ENCODE results near the gene LRRC17.
A peak's percentile ranks its signal among the peaks of the same experiment; 100 is the strongest.

The LRRC17 gene

DNA sequence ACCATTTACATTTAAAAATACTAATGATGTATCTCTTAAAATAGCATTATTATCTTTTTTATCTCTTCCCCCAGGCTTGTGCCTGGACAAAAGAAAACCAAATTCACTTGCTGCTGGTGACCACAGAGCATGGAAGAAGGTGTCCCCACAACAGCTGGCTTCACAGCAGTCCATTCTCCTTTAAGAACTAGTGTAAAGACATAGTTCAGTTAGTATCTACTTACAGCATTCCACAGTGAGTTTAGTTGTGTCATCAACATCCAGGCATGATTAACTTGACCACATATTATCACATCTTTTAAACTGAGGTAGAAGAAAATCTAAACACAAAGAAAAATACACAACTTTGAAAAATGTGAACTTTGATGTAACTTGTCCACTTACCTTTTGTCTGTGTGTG is 55.0 kb downstream of the LRRC17 start:
- H3K4me2 ChIP-seq (ENCODE audit: low read length) = no peak overlapping the region
- no peaks in the 10 kb centered on the region for H3K36me3 ChIP-seq (ENCODE audit: control insufficient read depth, low read length)
- no peaks in the 10 kb centered on the region for H3F3A ChIP-seq (ENCODE audit: control insufficient read depth, insufficient read depth)
- H3K9me3 ChIP-seq (ENCODE audit: control insufficient read depth, insufficient read depth, low read length) = no peaks in the 10 kb centered on the region
- no peak overlapping the region for H3K4me3 ChIP-seq (ENCODE audit: low read length)
- H3K27me3 ChIP-seq (ENCODE audit: control insufficient read depth, low read length) = no peaks in the 10 kb centered on the region
- no peaks in the 10 kb centered on the region for H4K20me1 ChIP-seq (ENCODE audit: control insufficient read depth, insufficient read depth, low read depth, low read length)
- H3K4me1 ChIP-seq (ENCODE audit: control insufficient read depth, low read length) = no peaks in the 10 kb centered on the region
- no peak for TF ChIP-seq EZH2phosphoT487 (IDR thresholded peaks at IDR 0.05; ENCODE audit: borderline replicate concordance, low read length)
- TF ChIP-seq, protein P1, sequence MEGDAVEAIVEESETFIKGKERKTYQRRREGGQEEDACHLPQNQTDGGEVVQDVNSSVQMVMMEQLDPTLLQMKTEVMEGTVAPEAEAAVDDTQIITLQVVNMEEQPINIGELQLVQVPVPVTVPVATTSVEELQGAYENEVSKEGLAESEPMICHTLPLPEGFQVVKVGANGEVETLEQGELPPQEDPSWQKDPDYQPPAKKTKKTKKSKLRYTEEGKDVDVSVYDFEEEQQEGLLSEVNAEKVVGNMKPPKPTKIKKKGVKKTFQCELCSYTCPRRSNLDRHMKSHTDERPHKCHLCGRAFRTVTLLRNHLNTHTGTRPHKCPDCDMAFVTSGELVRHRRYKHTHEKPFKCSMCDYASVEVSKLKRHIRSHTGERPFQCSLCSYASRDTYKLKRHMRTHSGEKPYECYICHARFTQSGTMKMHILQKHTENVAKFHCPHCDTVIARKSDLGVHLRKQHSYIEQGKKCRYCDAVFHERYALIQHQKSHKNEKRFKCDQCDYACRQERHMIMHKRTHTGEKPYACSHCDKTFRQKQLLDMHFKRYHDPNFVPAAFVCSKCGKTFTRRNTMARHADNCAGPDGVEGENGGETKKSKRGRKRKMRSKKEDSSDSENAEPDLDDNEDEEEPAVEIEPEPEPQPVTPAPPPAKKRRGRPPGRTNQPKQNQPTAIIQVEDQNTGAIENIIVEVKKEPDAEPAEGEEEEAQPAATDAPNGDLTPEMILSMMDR (IDR thresholded peaks at IDR 0.05; ENCODE audit: low read depth, low read length, poor library complexity, severe bottlenecking) = no peak
- H3K9me2 ChIP-seq (replicated peaks; ENCODE audit: control insufficient read depth, low read length) = no peaks in the 10 kb centered on the region
- H3K27ac ChIP-seq (ENCODE audit: low read depth, low read length) = no peak overlapping the region
- H3K79me2 ChIP-seq (ENCODE audit: control insufficient read depth, low read length) = no peaks in the 10 kb centered on the region

GRCh38 chr7:102973096-102973802 is 60.4 kb downstream of the LRRC17 start:
- no peak overlapping the region for H3K4me3 ChIP-seq (ENCODE audit: low read length)

GRCh38 chr7:102974366-102975236 is 61.8 kb downstream of the LRRC17 start:
- Histone ChIP-seq H3K9me3 (ENCODE audit: control insufficient read depth, insufficient read depth, low read length) (no peaks in the 10 kb centered on the region), H3K9me2 (replicated peaks; ENCODE audit: control insufficient read depth, low read length) (no peaks in the 10 kb centered on the region), H3K27me3 (ENCODE audit: control insufficient read depth, low read length) (no peaks in the 10 kb centered on the region), H3K4me1 (ENCODE audit: control insufficient read depth, low read length) (peaks cover 10% of the 10 kb centered on the region), H3F3A (ENCODE audit: control insufficient read depth, insufficient read depth) (no peaks in the 10 kb centered on the region), H4K20me1 (ENCODE audit: control insufficient read depth, insufficient read depth, low read depth, low read length) (no peaks in the 10 kb centered on the region), H3K79me2 (ENCODE audit: control insufficient read depth, low read length) (no peaks in the 10 kb centered on the region), H3K27ac (ENCODE audit: low read depth, low read length) (no peak overlapping the region), H3K4me2 (ENCODE audit: low read length) (peak overlapping the region; percentile 16; the same call in 1 of the 2 replicates), H3K4me3 (ENCODE audit: low read length) (no peak overlapping the region), H3K36me3 (ENCODE audit: control insufficient read depth, low read length) (no peaks in the 10 kb centered on the region)
- no peak for TF ChIP-seq EZH2phosphoT487 (IDR thresholded peaks at IDR 0.05; ENCODE audit: borderline replicate concordance, low read length)
- TF ChIP-seq, protein P1 (IDR thresholded peaks at IDR 0.05; ENCODE audit: low read depth, low read length, poor library complexity, severe bottlenecking) = peak; percentile 68

More at GRCh38 chr7:102973096-102973802, 60.4 kb downstream of the LRRC17 start:
- H3K9me2 ChIP-seq (replicated peaks; ENCODE audit: control insufficient read depth, low read length) = no peaks in the 10 kb centered on the region
- H3F3A ChIP-seq (ENCODE audit: control insufficient read depth, insufficient read depth) = no peaks in the 10 kb centered on the region
- H3K27ac ChIP-seq (ENCODE audit: low read depth, low read length) = no peak overlapping the region
- no peak for TF ChIP-seq EZH2phosphoT487 (IDR thresholded peaks at IDR 0.05; ENCODE audit: borderline replicate concordance, low read length)
- TF ChIP-seq, protein P1 (IDR thresholded peaks at IDR 0.05; ENCODE audit: low read depth, low read length, poor library complexity, severe bottlenecking) = no peak
- H4K20me1 ChIP-seq (ENCODE audit: control insufficient read depth, insufficient read depth, low read depth, low read length) = no peaks in the 10 kb centered on the region
- peaks cover 10% of the 10 kb centered on the region for H3K4me1 ChIP-seq (ENCODE audit: control insufficient read depth, low read length)
- no peaks in the 10 kb centered on the region for H3K36me3 ChIP-seq (ENCODE audit: control insufficient read depth, low read length)
- H3K9me3 ChIP-seq (ENCODE audit: control insufficient read depth, insufficient read depth, low read length) = no peaks in the 10 kb centered on the region
- H3K27me3 ChIP-seq (ENCODE audit: control insufficient read depth, low read length) = no peaks in the 10 kb centered on the region
- H3K79me2 ChIP-seq (ENCODE audit: control insufficient read depth, low read length) = no peaks in the 10 kb centered on the region
- H3K4me2 ChIP-seq (ENCODE audit: low read length) = no peak overlapping the region

Data from DOHH2 (cell line).